OCI-LY1 (cell line): ENCODE data around the gene NBL1.

ENCODE experiments used
- H2AFZ ChIP-seq: fragments of 200-600 bp; sonication (generic), shearing (Covaris generic); 2 replicates; pipeline ENCODE4 v1.6.0; 2014; ENCODE audit warnings: antibody characterized with exemption, mild to moderate bottlenecking, low read length
- H3F3A ChIP-seq: fragments of 200-600 bp; sonication (generic), shearing (Covaris generic); 2 replicates; pipeline ENCODE4 v1.6.0; 2014; ENCODE audit warnings: mild to moderate bottlenecking, antibody characterized with exemption, low read length, moderate library complexity; ENCODE audit not compliant: insufficient read depth
- H3K27ac ChIP-seq: fragments of 200-600 bp; sonication (generic); 2 replicates; pipeline ENCODE4 v1.5.1; 2014; ENCODE audit warnings: low read length, mixed run types, mild to moderate bottlenecking, low read depth; ENCODE audit not compliant: poor library complexity, severe bottlenecking
- H3K27me3 ChIP-seq: fragments of 200-600 bp; sonication (generic); 2 replicates; pipeline ENCODE4 v1.6.0; 2014; ENCODE audit warnings: antibody characterized with exemption, mild to moderate bottlenecking, low read length, moderate library complexity; ENCODE audit not compliant: insufficient read depth
- H3K36me3 ChIP-seq: fragments of 200-600 bp; sonication (generic); 2 replicates; pipeline ENCODE4 v1.6.1; 2014; ENCODE audit warnings: mild to moderate bottlenecking, antibody characterized with exemption, low read length, moderate library complexity, mixed read lengths; ENCODE audit not compliant: insufficient read depth
- H3K4me1 ChIP-seq: fragments of 200-600 bp; sonication (generic); 2 replicates; pipeline ENCODE4 v1.5.1; 2014; ENCODE audit warnings: mild to moderate bottlenecking, low read length, moderate library complexity; ENCODE audit not compliant: insufficient read depth, severe bottlenecking
- H3K4me2 ChIP-seq: fragments of 200-600 bp; sonication (generic), shearing (Covaris generic); 2 replicates; pipeline ENCODE4 v1.6.1; 2014; ENCODE audit warnings: low read length
- H3K4me3 ChIP-seq: fragments of 200-600 bp; sonication (generic); 2 replicates; pipeline ENCODE4 v1.5.1; 2014; ENCODE audit warnings: low read length, low read depth, mild to moderate bottlenecking, mixed read lengths; ENCODE audit not compliant: poor library complexity, severe bottlenecking
- H3K79me2 ChIP-seq: fragments of 200-600 bp; shearing (Covaris generic); 2 replicates; pipeline ENCODE4 v1.6.1; 2016; ENCODE audit warnings: mixed run types, low read length, mixed read lengths; ENCODE audit not compliant: insufficient read depth
- H3K9ac ChIP-seq: fragments of 200-600 bp; sonication (generic), shearing (Covaris generic); 2 replicates; pipeline ENCODE4 v1.6.1; 2014; ENCODE audit warnings: mild to moderate bottlenecking, low read length, mixed read lengths
- H3K9me2 ChIP-seq: fragments of 200-600 bp; sonication (generic), shearing (Covaris generic); 2 replicates; pipeline ENCODE4 v1.6.1; 2014; ENCODE audit warnings: low read depth, mild to moderate bottlenecking, low read length, mixed read lengths
- H3K9me3 ChIP-seq: fragments of 200-600 bp; shearing (Covaris generic); 2 replicates; pipeline ENCODE4 v1.6.1; 2014; ENCODE audit warnings: low read length, mixed read lengths
- H4K20me1 ChIP-seq: fragments of 200-600 bp; sonication (generic), shearing (Covaris generic); 2 replicates; pipeline ENCODE4 v1.6.0; 2016; ENCODE audit warnings: mild to moderate bottlenecking, low read length; ENCODE audit not compliant: insufficient read depth
- CTCF ChIP-seq: fragments of 200-600 bp; sonication (generic), shearing (Covaris generic); IDR thresholded peaks from 2 replicates; pipeline ENCODE4 v1.5.1; 2017; ENCODE audit warnings: mild to moderate bottlenecking, antibody characterized with exemption, low read length, moderate library complexity, mixed read lengths
- EZH2 ChIP-seq: fragments of 200-600 bp; sonication (generic), shearing (Covaris generic); IDR thresholded peaks from 2 replicates; pipeline ENCODE4 v1.8.0; 2017; ENCODE audit warnings: borderline replicate concordance, mixed run types, mild to moderate bottlenecking, antibody characterized with exemption, low read length, moderate library complexity, mixed read lengths

The NBL1 gene

DNA sequence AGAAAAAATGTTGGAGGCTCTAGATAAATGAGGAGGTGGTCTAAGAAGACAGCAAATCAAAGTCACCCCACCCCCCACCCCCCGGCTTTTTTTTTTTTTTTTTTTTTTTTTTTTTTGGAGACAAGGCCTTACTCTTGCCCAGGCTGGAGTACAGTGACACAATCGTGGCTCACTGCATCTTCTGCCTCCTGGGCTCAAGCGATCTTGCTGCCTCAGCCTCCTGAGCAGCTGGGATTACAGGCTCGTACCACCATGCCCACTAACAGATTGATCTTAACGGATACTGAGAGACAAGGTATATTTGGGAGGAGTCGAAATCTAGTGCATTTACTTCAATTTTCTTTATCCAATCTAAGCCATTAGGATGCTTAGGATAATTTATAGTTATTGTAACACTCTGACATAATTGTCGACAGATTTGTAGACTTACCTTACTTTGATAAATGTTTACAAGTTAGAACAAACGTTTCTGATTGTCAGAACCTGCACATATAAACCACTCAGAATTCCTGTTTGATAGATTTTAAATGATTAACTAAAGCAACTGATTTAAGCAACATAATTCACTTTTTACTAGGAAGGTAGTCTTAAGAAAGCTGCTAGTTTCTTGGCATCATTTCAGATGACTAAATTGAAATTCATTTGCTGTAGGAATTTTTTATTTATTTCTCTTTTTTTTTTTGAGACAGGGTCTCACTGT lies 33.7 kb upstream of the NBL1 start:
- Histone ChIP-seq H3K27me3 (no peaks in the 10 kb centered on the region), H4K20me1 (0 out of 2 replicates have a peak, but pooled peaks cover under 1% of the 10 kb centered on the region), H3K36me3 (peaks cover 22% of the 10 kb centered on the region), H3K4me3 (no peak overlapping the region), H3K9me3 (no peaks in the 10 kb centered on the region), H3K79me2 (peaks cover 42% of the 10 kb centered on the region), H2AFZ (no peak overlapping the region), H3K27ac (no peak overlapping the region), H3K9me2 (no peaks in the 10 kb centered on the region), H3F3A (no peaks in the 10 kb centered on the region), H3K4me1 (no peaks in the 10 kb centered on the region), H3K9ac (no peak overlapping the region), H3K4me2 (no peak overlapping the region)
- TF ChIP-seq CTCF: no peak
- no peak for TF ChIP-seq EZH2

DNA sequence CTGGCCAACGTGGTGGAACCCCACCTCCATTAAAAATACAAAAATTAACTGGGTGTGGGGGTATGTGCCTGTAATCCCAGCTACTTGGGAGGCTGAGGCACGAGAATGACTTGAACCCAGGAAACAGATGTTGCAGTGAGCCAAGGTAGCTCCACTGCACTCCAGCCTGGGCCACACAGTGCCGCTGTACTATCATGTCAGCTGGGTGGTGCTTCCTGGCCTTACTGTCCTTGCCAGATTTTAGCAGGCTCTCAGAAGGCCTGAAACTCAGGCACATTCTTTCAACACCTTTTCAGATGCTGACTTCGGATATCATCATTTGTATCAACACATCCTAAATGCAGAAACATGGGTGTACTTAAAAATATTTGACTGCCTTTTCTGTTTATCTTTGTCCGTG lies 31.6 kb upstream of the NBL1 start:
- Histone ChIP-seq H3K27ac (no peak overlapping the region), H3K27me3 (no peaks in the 10 kb centered on the region), H4K20me1 (no peaks in the 10 kb centered on the region), H3K4me3 (no peak overlapping the region), H3K4me2 (no peak overlapping the region), H3K36me3 (peaks cover 30% of the 10 kb centered on the region), H3K9me3 (no peaks in the 10 kb centered on the region), H3K9me2 (no peaks in the 10 kb centered on the region), H3K79me2 (peaks cover 21% of the 10 kb centered on the region), H2AFZ (no peak overlapping the region), H3K9ac (no peak overlapping the region), H3K4me1 (no peaks in the 10 kb centered on the region), H3F3A (no peaks in the 10 kb centered on the region)
- TF ChIP-seq EZH2 (no peak), CTCF (no peak)

DNA sequence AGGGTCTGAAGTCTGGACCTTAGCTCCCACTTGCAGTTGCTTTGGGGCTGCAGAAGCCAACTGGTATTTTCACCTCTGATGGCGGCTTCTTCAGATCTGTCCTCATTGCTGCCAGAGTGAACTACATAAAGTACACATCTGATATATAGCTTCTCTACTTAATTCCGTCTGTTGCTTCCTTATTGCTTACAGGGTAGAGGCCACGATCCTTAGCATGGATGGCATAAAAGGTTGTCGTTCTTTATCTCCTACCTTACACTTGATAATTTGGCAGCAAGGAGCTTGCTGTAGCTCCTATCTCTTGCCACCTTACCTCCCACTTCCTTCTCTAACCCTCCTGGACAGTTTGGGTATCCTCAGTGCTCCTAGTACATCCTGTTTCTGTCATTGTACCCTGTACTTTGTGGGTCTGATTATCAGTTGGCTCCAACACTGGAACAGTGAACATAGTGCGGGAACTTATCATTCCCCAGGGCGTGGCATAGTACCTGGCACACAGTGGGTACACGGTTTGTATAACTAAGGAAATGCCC lies 30.9 kb upstream of the NBL1 start:
- no peak overlapping the region for H3K9ac ChIP-seq
- H2AFZ ChIP-seq: no peak overlapping the region
- H3K9me2 ChIP-seq: no peaks in the 10 kb centered on the region
- H3K4me2 ChIP-seq: no peak overlapping the region
- H3K27ac ChIP-seq: no peak overlapping the region
- H3K4me1 ChIP-seq: no peaks in the 10 kb centered on the region
- no peak overlapping the region for H3K4me3 ChIP-seq
- no peaks in the 10 kb centered on the region for H4K20me1 ChIP-seq
- no peaks in the 10 kb centered on the region for H3F3A ChIP-seq
- TF ChIP-seq CTCF (no peak), EZH2 (no peak)
- peaks cover 14% of the 10 kb centered on the region for H3K79me2 ChIP-seq
- H3K36me3 ChIP-seq: peaks cover 24% of the 10 kb centered on the region
- H3K27me3 ChIP-seq: no peaks in the 10 kb centered on the region
- H3K9me3 ChIP-seq: no peaks in the 10 kb centered on the region
